GM12878 (cell line): Measurements from ENCODE around the gene TOGARAM1. TPM values are rescaled to one million over a fixed set of nuclear protein-coding genes. Genes with fewer than 3 reads are reported as not detected.

Experiments
- ATAC-seq: fragments of 200-7000 bp; cut with Tn5 transposase; 3 replicates; pipeline ENCODE4 v1.9.1; 2020; ENCODE audit warnings: mild to moderate bottlenecking, moderate library complexity
- BruUV-seq: library from RNA; stranded (reverse); fragments of 400-500 nt; replicated peaks from 2 replicates; lab custom pipeline; 2021; lab: Mats Ljungman, UMichigan
- CTCF ChIA-PET: fragments of 300-600 bp; sonication (Branson Sonifier 250); formaldehyde crosslinking; extraction: SDS; loops from one replicate; lab custom pipeline; 2021; ENCODE audit warnings: inconsistent platforms; lab: Yijun Ruan, JAX
- POLR2A ChIA-PET: fragments of 350-600 bp; formaldehyde crosslinking; extraction: SDS; loops from one replicate; lab custom pipeline; 2021; ENCODE audit warnings: inconsistent platforms; lab: Charles Lee
- RAD21 ChIA-PET: fragments of 300-600 bp; sonication (Branson Sonifier 250); formaldehyde crosslinking; loops from one replicate; lab custom pipeline; 2023; ENCODE audit warnings: antibody characterized with exemption; ENCODE audit not compliant: unreplicated experiment; lab: Charles Lee
- SMC1A ChIA-PET: fragments of 300-600 bp; sonication (Branson Sonifier 250); formaldehyde crosslinking; loops from one replicate; lab custom pipeline; 2023; ENCODE audit not compliant: unreplicated experiment, uncharacterized antibody; lab: Charles Lee
- DNase-seq: peaks from one replicate; pipeline ENCODE4 v3.0.0-alpha.2; 2011; ENCODE audit warnings: low read depth, low spot score
- FAIRE-seq: peaks from 3 replicates; lab custom pipeline; 2011; peaks lifted over from hg19 to GRCh38; lab: Jason Lieb, UNC
- H2AFZ ChIP-seq: 2 replicates; pipeline ENCODE4 v1.6.0; 2011; ENCODE audit warnings: low read depth, low read length, control low read depth; ENCODE audit not compliant: control insufficient read depth
- H3K27ac ChIP-seq: 2 replicates; pipeline ENCODE4 v1.5.1; 2011; ENCODE audit warnings: control low read depth; ENCODE audit not compliant: control insufficient read depth, insufficient read depth
- H3K27me3 ChIP-seq, 2 experiments: replicated peaks in 1 of 2; 2 replicates each; pipeline versions ENCODE4 v1.6.0 to v1.6.1; 2011; ENCODE audit warnings: low read length in 1 of 2; ENCODE audit not compliant: control insufficient read depth in 2 of 2, insufficient read depth in 2 of 2
- H3K36me3 ChIP-seq, 2 experiments: 2 replicates each; pipeline ENCODE4 v1.5.1; 2011; ENCODE audit warnings: low read length in 1 of 2; ENCODE audit not compliant: control insufficient read depth in 2 of 2, insufficient read depth in 2 of 2
- H3K4me1 ChIP-seq: 2 replicates; pipeline ENCODE4 v1.6.1; 2011; ENCODE audit warnings: mild to moderate bottlenecking, low read length, moderate library complexity, mixed read lengths; ENCODE audit not compliant: control insufficient read depth, insufficient read depth
- H3K4me2 ChIP-seq: 2 replicates; pipeline ENCODE4 v1.6.0; 2011; ENCODE audit warnings: control low read depth; ENCODE audit not compliant: control insufficient read depth, insufficient read depth
- H3K4me3 ChIP-seq: fragments of 200-600 bp; sonication (generic); 2 replicates; pipeline ENCODE4 v1.5.1; 2016
- H3K79me2 ChIP-seq: 2 replicates; pipeline ENCODE4 v1.6.0; 2011; ENCODE audit warnings: low read length; ENCODE audit not compliant: control insufficient read depth, insufficient read depth
- H3K9ac ChIP-seq: 2 replicates; pipeline ENCODE4 v1.8.0; 2011; ENCODE audit warnings: low read length, control low read depth, mixed read lengths; ENCODE audit not compliant: control insufficient read depth, insufficient read depth
- H3K9me3 ChIP-seq: replicated peaks from 3 replicates; pipeline ENCODE4 v1.5.1; 2011; ENCODE audit warnings: mild to moderate bottlenecking, low read length; ENCODE audit not compliant: control insufficient read depth, insufficient read depth
- H4K20me1 ChIP-seq: 2 replicates; pipeline ENCODE4 v1.6.0; 2011; ENCODE audit not compliant: control insufficient read depth, insufficient read depth
- BCL11A ChIP-seq: IDR thresholded peaks from 2 replicates; pipeline ENCODE4 v1.6.1; 2011; ENCODE audit warnings: low read depth, low read length
- FOXM1 ChIP-seq: IDR thresholded peaks from 2 replicates; pipeline ENCODE4 v1.6.1; 2012; ENCODE audit warnings: low read depth, mild to moderate bottlenecking, inconsistent platforms, low read length, moderate library complexity
- WGBS: methylation state at CpG from one replicate; pipeline ENCODE4 v1.1.6; 2016; ENCODE audit warnings: low lambda C conversion rate; ENCODE audit not compliant: insufficient replicate concordance, insufficient coverage; ENCODE audit errors: missing lambda C conversion rate; 5-methylcytosine and 5-hydroxymethylcytosine counted together
- in situ Hi-C: fragments of 300-500 bp; cut with MboI; formaldehyde crosslinking; loops from 9 replicates; pipeline ENCODE4 v1.14.3; 2018; ENCODE audit warnings: mixed read lengths
- intact Hi-C: fragments of 100-400 bp; cut with micrococcal nuclease; formaldehyde crosslinking; loops from one replicate; pipeline ENCODE4 v1.14.2; 2022; ENCODE audit not compliant: unreplicated experiment
- polyA plus RNA-seq, 11 experiments: library from polyadenylated mRNA; depleted of rRNA in 4 of 11; unstranded in 6 of 11; stranded (reverse) in 5 of 11; fragments of >200 nt; fragmentation: Nextera tagmentation in 4 of 11; fragmentation: Illumina TruSeq in 1 of 11; extraction: Ambion mirVana in 4 of 11; extraction: Trizol in 1 of 11; gene quantifications; 1 replicate in 1 of 11; 2 replicates in 10 of 11; pipeline versions ENCODE4 v1.2.1 to v1.2.3, GENCODE V29; 2011 to 2016; ENCODE audit warnings: inconsistent platforms in 2 of 11, missing spikeins in 2 of 11, low read depth in 1 of 11
- total RNA-seq, 4 experiments: library from RNA; depleted of rRNA in 3 of 4; stranded (reverse); fragments of >200 nt in 3 of 4; fragmentation: Illumina TruSeq in 1 of 4; extraction: Trizol in 1 of 4; gene quantifications; 2 replicates each; pipeline versions ENCODE4 v1.2.1 to v1.2.3, GENCODE V29; 2013 to 2021
- TF ChIP-seq, protein P1 (sequence below): fragments of 450-650 bp; IDR thresholded peaks from 2 replicates; pipeline ENCODE4 v1.6.1; 2016; ENCODE audit warnings: mild to moderate bottlenecking, moderate library complexity, borderline replicate concordance

Gene TOGARAM1
- total and polyA plus RNA-seq, 10 of the 15 experiments (the other 5 are each of a cell fraction or from before 2014, with no cell fraction given): 2.1 to 14.4 (median 7.2) TPM

DNA sequence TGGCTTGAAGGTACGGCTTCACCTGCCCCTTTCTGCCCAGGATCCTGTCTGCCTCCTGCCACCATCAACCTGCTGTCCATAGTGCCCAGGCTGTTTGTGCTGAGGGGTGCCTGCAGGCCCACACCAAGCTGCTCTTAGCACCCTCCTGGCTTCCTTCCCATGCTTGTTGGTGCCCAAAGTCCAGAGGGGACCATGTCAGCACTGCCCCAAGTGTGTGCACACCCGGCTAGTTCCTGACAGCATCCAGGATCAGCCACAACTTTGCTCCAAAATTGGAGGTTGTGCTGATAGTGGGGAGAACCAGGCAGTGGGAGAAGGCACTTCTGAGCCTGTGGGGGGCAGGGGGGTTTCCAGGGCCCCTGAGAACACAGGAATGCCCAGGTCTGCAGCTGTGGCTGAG is 77.4 kb downstream of the TOGARAM1 start:
- WGBS: 96% methylated on average over 2 of the region's 2 CpGs
- H3K9me3 ChIP-seq: peaks cover 5% of the 10 kb centered on the region; the same call in 1 of the 3 replicates
- no peak overlapping the region for H3K4me3 ChIP-seq
- CTCF ChIA-PET: no interaction called here
- POLR2A ChIA-PET: interaction anchor here (0.6 kb wide), 1 partner anchor 19 kb away, joined by 6 read pairs; no protein-coding TSS in a partner anchor
- in situ Hi-C loops (no loop called here), intact Hi-C loops (no loop called here)
- DNase-seq (no peak), ATAC-seq (no peak), FAIRE-seq (no peak)
- H3K4me2 ChIP-seq: no peak overlapping the region
- no peaks in the 10 kb centered on the region for H4K20me1 ChIP-seq
- TF ChIP-seq BCL11A: no peak
- no peak for TF ChIP-seq FOXM1
- TF ChIP-seq, protein P1, sequence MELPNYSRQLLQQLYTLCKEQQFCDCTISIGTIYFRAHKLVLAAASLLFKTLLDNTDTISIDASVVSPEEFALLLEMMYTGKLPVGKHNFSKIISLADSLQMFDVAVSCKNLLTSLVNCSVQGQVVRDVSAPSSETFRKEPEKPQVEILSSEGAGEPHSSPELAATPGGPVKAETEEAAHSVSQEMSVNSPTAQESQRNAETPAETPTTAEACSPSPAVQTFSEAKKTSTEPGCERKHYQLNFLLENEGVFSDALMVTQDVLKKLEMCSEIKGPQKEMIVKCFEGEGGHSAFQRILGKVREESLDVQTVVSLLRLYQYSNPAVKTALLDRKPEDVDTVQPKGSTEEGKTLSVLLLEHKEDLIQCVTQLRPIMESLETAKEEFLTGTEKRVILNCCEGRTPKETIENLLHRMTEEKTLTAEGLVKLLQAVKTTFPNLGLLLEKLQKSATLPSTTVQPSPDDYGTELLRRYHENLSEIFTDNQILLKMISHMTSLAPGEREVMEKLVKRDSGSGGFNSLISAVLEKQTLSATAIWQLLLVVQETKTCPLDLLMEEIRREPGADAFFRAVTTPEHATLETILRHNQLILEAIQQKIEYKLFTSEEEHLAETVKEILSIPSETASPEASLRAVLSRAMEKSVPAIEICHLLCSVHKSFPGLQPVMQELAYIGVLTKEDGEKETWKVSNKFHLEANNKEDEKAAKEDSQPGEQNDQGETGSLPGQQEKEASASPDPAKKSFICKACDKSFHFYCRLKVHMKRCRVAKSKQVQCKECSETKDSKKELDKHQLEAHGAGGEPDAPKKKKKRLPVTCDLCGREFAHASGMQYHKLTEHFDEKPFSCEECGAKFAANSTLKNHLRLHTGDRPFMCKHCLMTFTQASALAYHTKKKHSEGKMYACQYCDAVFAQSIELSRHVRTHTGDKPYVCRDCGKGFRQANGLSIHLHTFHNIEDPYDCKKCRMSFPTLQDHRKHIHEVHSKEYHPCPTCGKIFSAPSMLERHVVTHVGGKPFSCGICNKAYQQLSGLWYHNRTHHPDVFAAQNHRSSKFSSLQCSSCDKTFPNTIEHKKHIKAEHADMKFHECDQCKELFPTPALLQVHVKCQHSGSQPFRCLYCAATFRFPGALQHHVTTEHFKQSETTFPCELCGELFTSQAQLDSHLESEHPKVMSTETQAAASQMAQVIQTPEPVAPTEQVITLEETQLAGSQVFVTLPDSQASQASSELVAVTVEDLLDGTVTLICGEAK: no peak
- no peak overlapping the region for H3K9ac ChIP-seq
- no peak overlapping the region for H3K27ac ChIP-seq
- no peaks in the 10 kb centered on the region for H3K27me3 ChIP-seq
- H2AFZ ChIP-seq: no peak overlapping the region
- SMC1A ChIA-PET: no interaction called here
- RAD21 ChIA-PET: no interaction called here
- H3K4me1 ChIP-seq: peaks cover 2% of the 10 kb centered on the region
- no peaks in the 10 kb centered on the region for H3K79me2 ChIP-seq
- BruUV-seq: no TSS peak
- peaks cover 3 to 15% of the 10 kb centered on the region in 2 experiments; a peak in 3 of 4 replicates for H3K36me3 ChIP-seq
